OCI-LY3 (cell line): ENCODE results near the gene TCERG1L.

Source experiments
- H2AFZ ChIP-seq: fragments of 200-600, 300-600 bp; shearing (Covaris generic); 2 replicates; pipeline ENCODE4 v1.6.0; 2014; ENCODE audit warnings: antibody characterized with exemption, low read depth, low read length
- H3K27ac ChIP-seq: fragments of 200-600, 300-600 bp; sonication (generic); 2 replicates; pipeline ENCODE4 v1.5.1; 2014; ENCODE audit warnings: mild to moderate bottlenecking, low read length, moderate library complexity, mixed read lengths
- H3K27me3 ChIP-seq: fragments of 200-600, 300-600 bp; sonication (generic); 2 replicates; pipeline ENCODE4 v1.6.1; 2014; ENCODE audit warnings: low read depth, low read length, mixed read lengths
- H3K36me3 ChIP-seq: fragments of 200-600, 300-600 bp; sonication (generic); replicated peaks from 2 replicates; pipeline ENCODE3; 2014; ENCODE audit warnings: low read depth, low read length, mixed read lengths
- H3K4me1 ChIP-seq: fragments of 300-600, 200-600 bp; sonication (generic); 2 replicates; pipeline ENCODE4 v1.6.1; 2014; ENCODE audit warnings: low read length, mixed read lengths
- H3K4me2 ChIP-seq: fragments of 200-600, 300-600 bp; sonication (generic); 2 replicates; pipeline ENCODE4 v1.6.1; 2014; ENCODE audit warnings: low read length, mixed read lengths
- H3K4me3 ChIP-seq: fragments of 300-600, 200-600 bp; sonication (generic); 2 replicates; pipeline ENCODE4 v1.5.1; 2014; ENCODE audit warnings: antibody characterized with exemption, mild to moderate bottlenecking, low read length, moderate library complexity
- H3K79me2 ChIP-seq: fragments of 300-600, 200-600 bp; shearing (Covaris generic); 2 replicates; pipeline ENCODE4 v1.6.1; 2014; ENCODE audit warnings: mild to moderate bottlenecking, low read length, mixed read lengths
- H3K9ac ChIP-seq: fragments of 300-600, 200-600 bp; shearing (Covaris generic); 2 replicates; pipeline ENCODE4 v1.6.0; 2014; ENCODE audit warnings: mild to moderate bottlenecking, low read length, moderate library complexity
- H3K9me3 ChIP-seq: fragments of 200-600, 300-600 bp; shearing (Covaris generic); 2 replicates; pipeline ENCODE4 v1.6.1; 2014; ENCODE audit warnings: low read length, mixed read lengths; ENCODE audit not compliant: insufficient read depth
- H4K20me1 ChIP-seq: fragments of 200-600, 300-600 bp; sonication (generic); 2 replicates; pipeline ENCODE4 v1.6.1; 2016; ENCODE audit warnings: low read length, mixed read lengths; ENCODE audit not compliant: insufficient read depth
- CTCF ChIP-seq: fragments of 200-600, 300-600 bp; sonication (generic); IDR thresholded peaks from 2 replicates; pipeline ENCODE4 v1.5.1; 2014; ENCODE audit warnings: antibody characterized with exemption, low read length, low read depth
- EZH2phosphoT487 ChIP-seq: fragments of 200-600 bp; shearing (Covaris generic); IDR thresholded peaks from 2 replicates; pipeline ENCODE4 v1.6.1; 2018; ENCODE audit warnings: antibody characterized with exemption, mixed run types, low read depth

Gene TCERG1L

DNA sequence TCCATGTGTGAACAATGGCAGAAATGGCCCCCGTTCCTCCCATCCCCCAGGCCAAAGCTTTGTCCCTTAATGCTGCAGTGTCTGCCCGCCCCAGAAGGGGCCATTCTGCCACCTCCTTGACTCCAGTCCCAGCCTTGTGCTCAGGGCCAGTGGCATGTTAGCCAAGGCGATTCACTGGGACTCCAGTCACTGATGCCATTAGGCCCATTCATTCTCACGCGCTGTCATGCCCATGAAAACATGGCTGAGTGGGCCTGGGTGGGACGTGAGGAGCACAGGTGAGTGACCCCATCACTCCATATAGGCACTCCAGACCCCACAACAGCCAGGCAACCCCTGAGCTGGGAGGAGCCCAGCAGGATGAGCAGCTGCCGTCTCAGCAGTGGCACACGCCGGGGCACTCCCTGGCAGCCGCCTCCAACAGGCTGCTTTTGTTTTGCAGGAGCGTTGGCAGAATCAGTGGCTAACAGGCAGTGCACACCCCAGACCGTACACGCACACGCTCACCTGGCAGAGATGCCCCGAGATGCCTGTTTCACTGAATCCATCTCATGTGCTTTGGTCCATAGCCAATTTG lies 79.5 kb downstream of the TCERG1L start:
- Histone ChIP-seq H3K27ac (no peak overlapping the region), H3K27me3 (no peaks in the 10 kb centered on the region), H2AFZ (no peak overlapping the region), H3K4me1 (no peaks in the 10 kb centered on the region), H4K20me1 (no peaks in the 10 kb centered on the region), H3K79me2 (no peaks in the 10 kb centered on the region), H3K4me2 (no peak overlapping the region), H3K9ac (no peak overlapping the region), H3K36me3 (no peaks in the 10 kb centered on the region), H3K4me3 (no peak overlapping the region), H3K9me3 (no peaks in the 10 kb centered on the region)
- TF ChIP-seq EZH2phosphoT487, result no peak
- no peak for TF ChIP-seq CTCF

- Histone ChIP-seq H3K9ac (no peak overlapping the region), H3K36me3 (no peaks in the 10 kb centered on the region), H3K79me2 (no peaks in the 10 kb centered on the region), H3K9me3 (no peaks in the 10 kb centered on the region), H3K4me2 (no peak overlapping the region), H3K4me3 (no peak overlapping the region), H4K20me1 (no peaks in the 10 kb centered on the region), H3K27ac (no peak overlapping the region), H3K27me3 (no peaks in the 10 kb centered on the region), H2AFZ (no peak overlapping the region), H3K4me1 (no peaks in the 10 kb centered on the region)
- no peak for TF ChIP-seq CTCF
- no peak for TF ChIP-seq EZH2phosphoT487
Observed at GRCh38 chr10:131231323-131231964, 80.1 kb downstream of the TCERG1L start.

- H3K27ac ChIP-seq, result no peak overlapping the region
- H3K4me1 ChIP-seq, result no peaks in the 10 kb centered on the region
- no peaks in the 10 kb centered on the region for H3K36me3 ChIP-seq
- no peaks in the 10 kb centered on the region for H3K27me3 ChIP-seq
- H4K20me1 ChIP-seq, result no peaks in the 10 kb centered on the region
- no peaks in the 10 kb centered on the region for H3K79me2 ChIP-seq
- no peak overlapping the region for H3K9ac ChIP-seq
- TF ChIP-seq EZH2phosphoT487 (no peak), CTCF (no peak)
- H3K4me3 ChIP-seq, result no peak overlapping the region
- H3K9me3 ChIP-seq, result no peaks in the 10 kb centered on the region
- no peak overlapping the region for H2AFZ ChIP-seq
- no peak overlapping the region for H3K4me2 ChIP-seq
Observed at GRCh38 chr10:131230641-131231322, 80.7 kb downstream of the TCERG1L start.

DNA sequence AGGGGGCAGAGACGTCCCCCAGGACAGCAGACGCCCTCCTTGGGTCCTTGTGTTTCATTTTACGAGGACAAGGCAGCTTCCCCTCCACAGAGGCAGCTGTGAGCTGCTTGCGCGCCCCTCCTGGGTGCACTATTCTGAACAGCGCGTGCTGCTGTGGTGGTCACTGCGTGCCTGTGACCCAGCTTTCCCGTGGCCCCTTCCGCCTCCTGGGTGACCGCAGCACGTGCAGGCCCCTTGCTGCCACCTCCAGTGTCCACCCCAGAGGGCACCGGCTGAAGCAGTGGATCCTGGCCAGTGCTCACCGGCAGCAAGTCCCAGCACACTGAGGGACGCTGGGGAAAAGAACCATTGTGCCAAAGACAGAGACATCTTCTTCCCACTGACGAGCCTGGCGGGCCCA lies 81.4 kb downstream of the TCERG1L start:
- H4K20me1 ChIP-seq, result no peaks in the 10 kb centered on the region
- H2AFZ ChIP-seq, result no peak overlapping the region
- H3K4me2 ChIP-seq, result no peak overlapping the region
- no peaks in the 10 kb centered on the region for H3K27me3 ChIP-seq
- no peaks in the 10 kb centered on the region for H3K36me3 ChIP-seq
- TF ChIP-seq EZH2phosphoT487 (no peak), CTCF (no peak)
- H3K9ac ChIP-seq, result no peak overlapping the region
- H3K4me3 ChIP-seq, result no peak overlapping the region
- H3K9me3 ChIP-seq, result no peaks in the 10 kb centered on the region
- no peak overlapping the region for H3K27ac ChIP-seq
- no peaks in the 10 kb centered on the region for H3K4me1 ChIP-seq
- H3K79me2 ChIP-seq, result no peaks in the 10 kb centered on the region
